LNCAP (cell line): ENCODE measurements around the gene NOL8.

Experiments used
- CTCF ChIP-seq: fragments of 450-650 bp; IDR thresholded peaks from 2 replicates; pipeline ENCODE4 v1.5.1; 2017; ENCODE audit warnings: mild to moderate bottlenecking

NOL8 gene

GRCh38 chr9:92279302-92279701 lies 45.8 kb downstream of the NOL8 start:
- TF ChIP-seq CTCF = no peak

GRCh38 chr9:92278110-92278509 lies 47.0 kb downstream of the NOL8 start:
- TF ChIP-seq CTCF = no peak

- TF ChIP-seq CTCF = no peak
These were observed 48.7 kb downstream of the NOL8 start for GRCh38 chr9:92276331-92277032.

GRCh38 chr9:92275541-92275940 lies 49.6 kb downstream of the NOL8 start:
- TF ChIP-seq CTCF = no peak

GRCh38 chr9:92270511-92270910 lies 54.6 kb downstream of the NOL8 start:
- TF ChIP-seq CTCF = no peak

GRCh38 chr9:92266486-92266885 lies 58.7 kb downstream of the NOL8 start:
- no peak for TF ChIP-seq CTCF

GRCh38 chr9:92265154-92265553 lies 60.0 kb downstream of the NOL8 start:
- no peak for TF ChIP-seq CTCF

GRCh38 chr9:92263131-92263530 lies 62.0 kb downstream of the NOL8 start:
- TF ChIP-seq CTCF = no peak
